ENCODE results near the gene SESN2.
"Not testable (repeated sequence)": the region's sequence is repeated elsewhere in the genome, so short reads cannot be mapped to it uniquely, and the experiment has no call there.

SESN2 gene

DNA sequence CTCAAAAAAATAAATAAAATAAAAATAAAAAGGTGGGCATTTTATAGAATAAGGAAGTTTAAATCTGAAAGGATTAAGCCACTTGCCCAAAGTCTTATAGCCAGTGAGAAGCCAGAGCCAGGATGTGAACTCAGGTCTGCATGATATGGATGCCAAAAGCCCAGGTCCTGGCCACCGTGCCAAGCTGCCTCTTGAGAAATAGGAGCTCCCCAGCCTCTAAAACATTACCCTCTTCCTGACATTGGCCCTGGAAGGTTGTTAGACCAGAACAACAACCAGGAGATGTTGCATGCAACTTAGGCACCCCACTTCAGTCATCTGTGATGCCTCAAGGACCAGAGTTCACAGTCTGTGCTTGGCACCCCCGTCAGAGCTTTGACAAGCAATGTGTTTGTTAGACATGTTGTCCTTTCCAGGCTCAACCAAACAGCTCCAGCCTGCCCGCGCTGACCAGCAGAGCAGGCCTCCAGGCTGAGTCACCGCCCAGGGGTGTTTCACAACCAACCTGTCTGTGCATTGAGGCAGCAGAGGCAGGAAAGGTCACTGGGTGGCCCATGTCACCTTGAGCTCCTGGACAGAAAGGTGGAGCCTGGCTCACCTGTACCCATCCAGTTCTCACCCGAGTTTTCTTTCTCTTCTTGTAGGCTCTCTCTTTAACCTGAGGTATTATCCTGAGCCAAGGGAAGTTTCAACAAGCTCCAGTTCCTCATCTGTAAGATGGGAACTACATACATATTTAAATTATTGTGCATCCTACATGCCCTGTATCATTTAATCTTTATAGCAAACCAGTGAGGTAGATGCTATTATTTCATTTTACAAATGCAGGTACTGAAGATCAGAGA, 54.6 kb downstream of the SESN2 start:
- Mint-ChIP-seq H3K4me1 (no peaks in the 10 kb centered on the region), H3K4me3 (no peak overlapping the region), H3K9me3 (no peaks in the 10 kb centered on the region), H3K27me3 (peaks cover 15% of the 10 kb centered on the region), H3K27ac (no peak overlapping the region), H3K36me3 (no peaks in the 10 kb centered on the region)
- no peak for DNase-seq
- CTCF ChIA-PET, result interaction anchor here (0.8 kb wide), 1 partner anchor 65 kb away, joined by 3 read pairs; no protein-coding TSS in a partner anchor

DNA sequence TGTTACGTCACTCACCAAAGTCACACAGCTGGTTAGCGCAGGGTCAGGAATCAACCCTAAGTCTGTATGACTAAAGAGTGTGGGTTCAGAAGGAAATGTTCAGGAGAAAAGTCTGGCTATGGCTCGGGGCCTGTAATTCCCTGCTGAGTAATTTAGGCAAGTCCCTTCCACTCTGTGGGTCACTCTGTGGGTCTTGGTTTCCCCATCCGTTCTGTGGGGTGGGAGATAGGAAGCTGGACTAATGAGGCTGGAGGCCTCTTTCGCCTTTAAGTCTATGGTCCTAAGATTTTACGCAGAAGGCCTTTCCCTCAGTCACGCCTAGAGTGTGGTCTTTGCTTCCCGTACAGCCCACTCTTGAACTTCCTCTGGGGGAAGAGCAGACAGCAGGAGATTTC, 55.2 kb downstream of the SESN2 start:
- peaks cover 11% of the 10 kb centered on the region for H3K27me3 Mint-ChIP-seq
- CTCF ChIA-PET, result interaction anchor here (0.8 kb wide), 1 partner anchor 65 kb away, joined by 3 read pairs; no protein-coding TSS in a partner anchor
- H3K4me3 Mint-ChIP-seq, result no peak overlapping the region
- no peaks in the 10 kb centered on the region for H3K9me3 Mint-ChIP-seq
- no peak for DNase-seq
- no peak overlapping the region for H3K27ac Mint-ChIP-seq
- no peaks in the 10 kb centered on the region for H3K36me3 Mint-ChIP-seq
- H3K4me1 Mint-ChIP-seq, result no peaks in the 10 kb centered on the region

DNA sequence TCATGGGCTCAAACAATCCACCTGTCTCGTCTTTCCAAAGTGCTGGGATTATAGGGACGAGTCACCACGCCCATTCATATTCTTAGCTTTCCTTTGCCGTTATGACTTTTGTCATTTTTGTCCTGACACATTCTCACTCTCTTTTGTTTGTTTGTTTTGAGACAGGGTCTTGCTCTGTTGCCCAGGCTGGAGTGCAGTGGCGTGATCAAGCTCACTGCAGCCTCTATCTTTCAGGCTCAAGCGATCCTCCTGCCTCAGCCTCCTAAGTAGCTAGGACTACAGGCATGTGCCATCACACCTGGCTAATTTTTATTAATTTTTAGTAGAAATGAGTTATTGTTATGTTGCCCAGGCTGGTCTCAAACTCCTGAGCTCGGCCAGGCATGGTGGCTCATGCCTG, 57.7 kb downstream of the SESN2 start:
- no peak for DNase-seq
- no peaks in the 10 kb centered on the region for H3K36me3 Mint-ChIP-seq
- CTCF ChIA-PET, result no interaction called here
- H3K27me3 Mint-ChIP-seq, result peaks cover 8% of the 10 kb centered on the region
- H3K27ac Mint-ChIP-seq, result no peak overlapping the region
- H3K4me1 Mint-ChIP-seq, result no peaks in the 10 kb centered on the region
- H3K4me3 Mint-ChIP-seq, result no peak overlapping the region
- H3K9me3 Mint-ChIP-seq, result no peaks in the 10 kb centered on the region

DNA sequence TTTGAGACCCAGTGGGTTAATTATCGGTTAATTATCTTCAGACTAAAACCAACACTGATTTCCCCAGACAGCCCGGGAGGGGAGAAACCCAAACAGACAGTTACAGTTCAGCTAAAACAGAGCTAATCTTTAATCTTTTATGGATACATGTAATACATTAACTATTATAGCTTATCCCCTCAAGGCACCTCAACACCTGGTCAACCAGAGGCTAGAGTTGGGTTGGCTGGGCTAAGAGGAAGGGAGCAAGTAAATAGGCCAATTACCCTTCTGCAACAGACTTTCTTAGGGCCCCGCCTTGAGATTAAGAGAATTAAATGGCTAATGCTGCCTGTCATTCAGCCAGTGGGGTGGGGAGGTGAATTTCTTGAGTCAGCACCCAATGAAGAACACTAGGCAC, 62.9 kb downstream of the SESN2 start:
- H3K4me1 Mint-ChIP-seq, result no peaks in the 10 kb centered on the region
- CTCF ChIA-PET, result interaction anchor here (0.9 kb wide), 1 partner anchor 74 kb away, joined by 3 read pairs; no protein-coding TSS in a partner anchor
- no peaks in the 10 kb centered on the region for H3K9me3 Mint-ChIP-seq
- H3K27me3 Mint-ChIP-seq, result peaks cover 4% of the 10 kb centered on the region
- no peak for DNase-seq
- no peak overlapping the region for H3K4me3 Mint-ChIP-seq
- H3K27ac Mint-ChIP-seq, result no peak overlapping the region
- H3K36me3 Mint-ChIP-seq, result no peaks in the 10 kb centered on the region

DNA sequence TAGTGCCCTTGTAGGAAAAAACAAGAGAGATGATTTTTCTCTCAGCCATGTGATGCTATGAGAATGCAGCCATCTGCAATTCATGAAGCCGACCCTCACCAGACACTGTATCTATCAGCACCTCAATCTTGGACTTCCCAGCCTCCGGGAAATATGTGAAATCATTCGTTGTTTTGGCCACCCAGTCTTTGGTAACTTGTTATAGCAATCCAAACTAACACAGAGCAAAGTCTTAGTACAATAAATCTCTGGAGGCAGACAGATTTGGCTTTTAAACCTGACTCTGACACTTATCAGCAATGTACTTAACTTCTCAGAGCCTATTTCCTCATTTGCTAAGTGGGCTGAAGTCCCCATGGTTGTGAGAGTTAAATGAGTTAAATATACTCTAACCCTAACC, 64.4 kb downstream of the SESN2 start:
- peaks cover 7% of the 10 kb centered on the region for H3K4me1 Mint-ChIP-seq
- H3K27ac Mint-ChIP-seq, result no peak overlapping the region

DNA sequence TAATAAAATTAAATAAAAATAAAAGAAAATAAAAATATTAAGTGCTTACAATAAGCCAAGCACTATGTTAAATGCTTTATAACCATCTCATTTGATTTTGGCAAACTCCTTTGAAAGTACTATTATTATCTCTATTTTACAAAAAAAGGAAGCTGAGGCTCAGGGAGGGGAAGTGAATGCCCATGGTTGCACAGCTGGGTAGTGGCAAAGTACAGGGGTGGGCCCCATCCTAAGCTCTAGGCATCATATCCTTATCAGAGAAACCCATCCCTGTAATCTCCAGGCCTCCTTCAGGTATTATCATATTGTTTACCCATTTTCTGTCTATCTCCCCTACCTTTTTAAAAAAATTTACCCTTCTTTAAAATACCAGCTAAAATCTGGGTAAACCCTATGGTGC, 67.2 kb downstream of the SESN2 start:
- CTCF ChIA-PET, result interaction anchor here (1.5 kb wide), 1 partner anchor 33 kb away, joined by 5 read pairs; no protein-coding TSS in a partner anchor
- Mint-ChIP-seq H3K27me3 (peaks cover 5% of the 10 kb centered on the region), H3K9me3 (no peaks in the 10 kb centered on the region), H3K4me1 (peaks cover 23% of the 10 kb centered on the region), H3K4me3 (no peak overlapping the region), H3K36me3 (peaks cover 6% of the 10 kb centered on the region), H3K27ac (no peak overlapping the region)
- DNase-seq, result no peak

More for the DNA sequence above, 64.4 kb downstream of the SESN2 start:
- no peaks in the 10 kb centered on the region for H3K9me3 Mint-ChIP-seq
- DNase-seq, result no peak
- peaks cover 5% of the 10 kb centered on the region for H3K27me3 Mint-ChIP-seq
- H3K4me3 Mint-ChIP-seq, result no peak overlapping the region
- no peaks in the 10 kb centered on the region for H3K36me3 Mint-ChIP-seq
- CTCF ChIA-PET, result no interaction called here

DNA sequence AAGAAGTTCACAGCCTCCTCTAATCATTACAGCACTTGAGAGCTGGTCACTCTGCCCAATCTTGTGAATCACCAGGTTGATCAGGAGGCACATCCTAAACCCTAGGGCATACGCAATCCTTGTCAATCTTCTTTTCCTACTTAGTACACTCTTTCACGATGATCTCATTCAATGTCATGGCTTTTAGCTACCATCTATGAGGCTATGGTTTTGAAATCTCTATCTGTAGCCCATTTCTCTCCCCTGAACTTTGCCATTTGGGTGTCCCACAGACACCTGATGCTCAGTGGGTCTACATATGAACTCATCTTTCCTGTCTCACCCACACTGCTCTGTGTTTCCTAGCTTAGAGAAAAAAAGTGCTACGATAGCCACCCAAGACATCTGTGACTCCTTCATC, 67.7 kb downstream of the SESN2 start:
- Mint-ChIP-seq H3K27ac (no peak overlapping the region), H3K9me3 (no peaks in the 10 kb centered on the region), H3K27me3 (peaks cover 5% of the 10 kb centered on the region), H3K4me3 (no peak overlapping the region), H3K36me3 (peaks cover 10% of the 10 kb centered on the region), H3K4me1 (peaks cover 25% of the 10 kb centered on the region)
- CTCF ChIA-PET, result interaction anchor here (0.6 to 1.5 kb wide), 2 partner anchors 33 to 135 kb away, joined by 3 to 5 read pairs; no protein-coding TSS in a partner anchor
- DNase-seq, result no peak

DNA sequence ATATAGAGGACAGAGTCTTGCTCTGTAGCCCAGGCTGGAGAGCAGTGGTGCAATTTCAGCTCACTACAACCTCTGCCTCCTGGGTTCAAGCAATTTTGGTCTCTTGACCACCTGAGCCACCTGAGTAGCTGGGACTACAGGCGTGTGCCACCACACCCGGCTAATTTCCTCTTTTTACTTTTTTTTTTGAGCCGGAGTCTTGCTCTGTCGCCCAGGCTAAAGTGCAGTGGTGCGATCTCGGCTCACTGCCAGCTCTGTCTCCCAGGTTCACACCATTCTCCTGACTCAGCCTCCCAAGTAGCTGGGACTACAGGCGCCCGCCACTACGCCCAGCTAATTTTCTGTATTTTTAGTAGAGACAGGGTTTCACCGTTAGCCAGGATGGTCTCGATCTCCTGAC, 68.1 kb downstream of the SESN2 start:
- not testable (repeated sequence) for H3K27ac Mint-ChIP-seq, DNase-seq, H3K27me3 Mint-ChIP-seq, H3K9me3 Mint-ChIP-seq
- CTCF ChIA-PET, result interaction anchor here (0.6 to 1.5 kb wide), 2 partner anchors 32 to 135 kb away, joined by 3 to 5 read pairs; no protein-coding TSS in a partner anchor
- H3K36me3 Mint-ChIP-seq, result peaks cover 13% of the 10 kb centered on the region
- peaks cover 27% of the 10 kb centered on the region for H3K4me1 Mint-ChIP-seq
- H3K4me3 Mint-ChIP-seq, result peak overlapping the region; percentile 96

DNA sequence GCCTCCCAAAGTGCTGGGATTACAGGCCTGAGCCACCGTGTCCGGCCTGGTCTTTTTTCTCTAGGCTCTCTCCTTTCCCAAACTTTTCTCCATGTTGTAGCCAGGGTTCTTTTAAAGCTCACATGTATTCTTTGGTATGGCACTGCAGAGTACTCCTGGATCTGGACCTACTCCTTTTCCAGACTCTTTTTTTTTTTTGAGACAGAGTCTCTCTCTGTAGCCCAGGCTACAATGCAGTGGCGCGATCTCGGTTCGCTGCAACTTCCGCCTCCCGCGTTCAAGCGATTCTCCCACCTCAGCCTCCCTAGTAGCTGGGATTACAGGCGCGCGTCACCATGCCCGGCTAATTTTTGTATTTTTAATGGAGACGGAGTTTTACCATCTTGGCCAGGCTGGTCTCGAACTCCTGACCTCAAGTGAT, 68.9 kb downstream of the SESN2 start:
- Mint-ChIP-seq H3K27ac (peak overlapping the region; percentile 96), H3K4me1 (peaks cover 35% of the 10 kb centered on the region), H3K9me3 (no peaks in the 10 kb centered on the region), H3K27me3 (peaks cover 5% of the 10 kb centered on the region), H3K4me3 (peak overlapping the region; percentile 96), H3K36me3 (peaks cover 21% of the 10 kb centered on the region)
- CTCF ChIA-PET, result interaction anchor here (1.3 to 1.9 kb wide), 3 partner anchors 33 to 237 kb away, joined by 3 to 11 read pairs (median 4); no protein-coding TSS in a partner anchor
- no peak for DNase-seq

DNA sequence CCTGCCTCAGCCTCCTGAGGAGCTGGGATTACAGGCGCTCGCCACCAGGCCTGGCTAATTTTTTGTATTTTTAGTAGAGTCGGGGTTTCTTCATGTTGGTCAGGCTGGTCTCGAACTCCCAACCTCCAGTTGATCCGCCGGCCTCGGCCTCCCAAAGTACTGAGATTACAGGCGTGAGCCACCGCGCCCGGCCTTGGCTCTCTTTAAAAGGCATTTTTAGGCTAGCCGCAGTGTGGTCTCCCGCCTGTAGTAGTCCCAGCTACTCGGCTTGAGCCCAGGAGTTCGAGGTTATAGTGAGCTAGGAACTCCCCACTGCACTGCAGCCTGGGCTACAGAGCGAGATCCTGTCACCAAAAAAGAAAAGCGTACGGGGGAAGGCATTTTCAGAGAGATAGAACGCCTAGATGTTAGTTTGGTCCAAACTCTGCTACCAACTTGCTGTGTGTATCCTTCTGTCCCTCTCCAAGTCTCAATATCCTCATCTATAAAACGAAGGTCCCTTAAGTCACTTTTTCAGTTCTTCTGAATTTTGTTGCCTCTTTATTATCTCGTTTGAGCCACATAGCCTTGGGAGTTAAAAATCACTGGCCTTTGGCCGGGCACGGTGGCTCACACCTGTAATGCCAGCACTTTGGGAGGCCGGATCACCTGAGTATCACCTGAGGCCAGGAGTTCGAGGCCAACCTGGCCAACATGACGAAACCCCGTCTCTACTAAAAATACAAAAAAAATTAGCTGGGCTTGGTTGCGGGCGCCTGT, 70.3 kb downstream of the SESN2 start:
- H3K4me3 Mint-ChIP-seq, result peak overlapping the region; percentile 96
- DNase-seq, result no peak
- peak overlapping the region; percentile 96 for H3K27ac Mint-ChIP-seq
- H3K9me3 Mint-ChIP-seq, result no peaks in the 10 kb centered on the region
- H3K36me3 Mint-ChIP-seq, result peaks cover 30% of the 10 kb centered on the region
- CTCF ChIA-PET, result interaction anchor here (0.7 to 1.9 kb wide), 4 partner anchors 32 to 238 kb away, joined by 3 to 11 read pairs (median 4); no protein-coding TSS in a partner anchor
- H3K27me3 Mint-ChIP-seq, result peaks cover 5% of the 10 kb centered on the region
- peaks cover 36% of the 10 kb centered on the region for H3K4me1 Mint-ChIP-seq

Measured in activated naive CD4-positive, alpha-beta T cell treated with anti-CD3 and anti-CD28 coated beads, Interleukin-2, amount 10 ng/mL, durations not matched to agents 7 days and 5 days (primary cell).